Hepatic stellate cell (primary cell): ENCODE measurements around the gene TPBG.

Source experiments
- DNase-seq: peaks from one replicate; pipeline ENCODE4 v3.0.0; 2011; ENCODE audit warnings: low spot score

Gene TPBG, protein sequence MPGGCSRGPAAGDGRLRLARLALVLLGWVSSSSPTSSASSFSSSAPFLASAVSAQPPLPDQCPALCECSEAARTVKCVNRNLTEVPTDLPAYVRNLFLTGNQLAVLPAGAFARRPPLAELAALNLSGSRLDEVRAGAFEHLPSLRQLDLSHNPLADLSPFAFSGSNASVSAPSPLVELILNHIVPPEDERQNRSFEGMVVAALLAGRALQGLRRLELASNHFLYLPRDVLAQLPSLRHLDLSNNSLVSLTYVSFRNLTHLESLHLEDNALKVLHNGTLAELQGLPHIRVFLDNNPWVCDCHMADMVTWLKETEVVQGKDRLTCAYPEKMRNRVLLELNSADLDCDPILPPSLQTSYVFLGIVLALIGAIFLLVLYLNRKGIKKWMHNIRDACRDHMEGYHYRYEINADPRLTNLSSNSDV

DNA sequence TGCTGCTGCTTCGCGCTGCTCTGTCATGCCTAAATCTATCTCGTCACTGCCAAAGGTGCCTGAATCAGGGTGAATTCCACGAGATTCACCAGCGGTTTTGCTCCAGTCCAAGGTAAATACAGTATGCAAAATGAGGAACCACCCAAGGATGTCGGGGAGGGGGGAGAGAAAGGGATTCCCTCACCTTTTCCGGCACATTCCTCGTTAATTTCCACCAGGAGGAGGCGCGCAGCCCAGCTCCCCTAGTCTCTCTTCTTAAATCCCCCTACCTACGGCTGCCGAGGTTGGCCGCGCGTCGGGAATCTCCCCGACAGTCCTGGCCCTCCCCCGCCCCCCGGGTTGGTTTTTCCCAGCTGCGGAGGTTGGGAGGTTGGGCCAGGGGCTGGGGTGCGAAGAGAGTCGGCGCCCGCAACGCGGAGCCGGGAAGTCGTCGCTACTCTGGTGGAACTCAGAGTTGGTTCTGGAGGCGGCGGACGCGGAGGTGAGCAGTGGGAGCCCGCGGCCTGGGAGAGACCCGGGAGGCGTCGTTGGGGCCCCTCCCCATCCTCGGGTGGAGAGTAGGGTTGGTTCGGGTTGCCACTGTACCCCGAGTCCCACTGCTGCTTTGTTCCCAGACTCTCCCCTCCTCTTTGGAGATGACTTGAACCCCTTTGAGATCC lies at the start of gene TPBG:
Gene TPBG, plus strand, starts transcription at position 390 of the 659 bp plus-strand sequence. CDS start 1,145 bp downstream, outside the sequence.
- peak; percentile 79 for DNase-seq

DNA sequence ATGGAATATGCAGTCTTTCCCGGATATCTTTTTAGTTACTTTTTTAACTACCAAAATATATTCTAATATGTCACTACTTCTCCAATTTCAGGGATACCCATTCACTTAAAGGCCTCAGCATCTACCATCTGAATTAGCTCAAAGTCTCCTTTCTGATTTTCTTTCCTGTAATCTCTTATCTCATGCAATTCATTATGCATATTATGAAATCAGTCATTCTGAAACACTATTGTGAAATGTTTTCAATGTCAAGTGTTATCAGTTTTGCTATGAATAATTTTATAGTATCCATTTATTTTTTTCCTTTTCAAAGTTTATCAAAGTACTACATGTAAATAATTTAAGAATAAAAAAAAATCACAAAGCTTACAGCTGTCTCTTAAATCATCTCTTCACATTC lies 41.2 kb upstream of the TPBG start:
- DNase-seq, result no peak

DNA sequence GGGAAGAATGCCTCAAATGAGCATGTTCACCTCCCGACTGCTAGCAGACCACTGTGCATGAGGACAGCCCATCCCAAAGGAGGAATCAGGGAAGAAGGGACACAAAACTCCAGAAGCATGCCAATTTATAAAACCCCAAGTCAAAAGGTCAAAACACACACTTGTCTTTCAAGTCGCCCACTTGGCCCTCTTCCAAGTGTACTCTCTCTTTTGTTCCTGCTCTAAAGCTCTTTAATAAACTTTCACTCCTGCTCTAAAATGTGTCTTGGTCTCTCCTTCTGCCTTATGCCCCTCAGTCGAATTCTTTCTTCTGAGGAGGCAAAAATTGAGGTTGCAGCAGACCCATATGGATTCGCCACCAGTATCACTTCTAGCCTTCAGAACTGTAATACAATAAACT lies 33.9 kb upstream of the TPBG start:
- DNase-seq, result no peak

DNA sequence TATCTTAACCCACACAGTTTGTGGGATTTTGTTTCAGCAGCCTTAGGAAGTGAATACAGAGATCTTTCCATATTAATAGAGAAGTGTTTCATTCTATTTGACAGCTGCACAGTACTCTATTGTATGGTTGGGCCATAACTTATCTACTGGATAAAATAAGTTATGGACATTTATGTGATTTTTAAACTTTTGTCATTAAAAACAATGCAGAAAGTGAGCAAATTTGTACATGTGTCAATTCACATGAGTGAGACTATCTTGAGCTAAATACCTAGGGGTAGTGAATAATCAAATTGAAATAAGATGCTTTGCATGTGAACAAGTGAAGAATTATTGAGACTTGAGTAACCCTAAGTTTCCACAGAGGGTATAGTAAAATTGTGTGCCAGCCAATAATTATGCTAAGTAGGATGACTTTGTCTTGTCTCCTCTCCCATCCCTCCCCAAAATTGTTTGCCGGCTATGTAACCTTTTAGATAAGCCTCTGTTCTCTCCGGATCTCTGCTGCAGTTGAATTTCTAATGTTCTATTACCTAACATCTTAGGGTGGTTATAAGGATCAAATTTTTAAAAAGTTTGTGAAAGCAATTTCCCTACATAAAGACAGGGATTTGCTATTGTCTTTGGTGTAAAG lies 33.3 kb upstream of the TPBG start:
- DNase-seq, result no peak

DNA sequence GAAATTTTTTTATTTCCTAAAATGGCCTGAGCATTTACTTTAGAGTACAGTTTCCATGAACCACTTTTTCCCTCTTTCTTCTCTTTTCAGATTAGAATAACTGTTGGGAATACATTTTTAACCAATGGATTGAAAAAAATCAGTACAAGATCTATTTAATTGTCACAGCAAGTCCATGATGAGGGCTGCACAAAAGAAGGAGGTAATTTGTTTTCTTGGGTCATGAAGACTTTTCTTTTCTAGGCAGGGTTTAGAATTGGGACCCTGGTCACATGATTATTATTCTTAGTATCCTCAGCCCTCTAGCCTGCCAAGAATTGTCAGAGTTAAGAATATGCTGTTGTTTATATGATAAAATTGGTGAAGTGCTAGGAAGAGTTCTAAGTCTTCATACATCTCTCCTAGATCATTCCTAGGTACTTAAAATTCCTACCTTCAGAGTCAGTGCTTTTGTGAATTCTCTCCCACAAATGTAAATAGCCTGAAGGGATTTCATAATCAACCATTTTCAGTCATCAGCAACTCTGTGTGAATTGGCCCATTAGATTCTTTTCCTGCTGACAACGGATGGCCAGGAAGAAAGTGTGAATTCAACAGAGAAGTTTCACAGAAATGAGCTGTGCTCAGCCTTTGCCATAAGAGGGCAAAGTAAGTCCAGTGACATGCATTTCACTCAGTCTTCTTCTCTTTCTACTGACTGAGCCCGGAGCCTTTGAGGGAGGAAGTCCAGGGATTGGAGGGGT lies 32.4 kb upstream of the TPBG start:
- no peak for DNase-seq

DNA sequence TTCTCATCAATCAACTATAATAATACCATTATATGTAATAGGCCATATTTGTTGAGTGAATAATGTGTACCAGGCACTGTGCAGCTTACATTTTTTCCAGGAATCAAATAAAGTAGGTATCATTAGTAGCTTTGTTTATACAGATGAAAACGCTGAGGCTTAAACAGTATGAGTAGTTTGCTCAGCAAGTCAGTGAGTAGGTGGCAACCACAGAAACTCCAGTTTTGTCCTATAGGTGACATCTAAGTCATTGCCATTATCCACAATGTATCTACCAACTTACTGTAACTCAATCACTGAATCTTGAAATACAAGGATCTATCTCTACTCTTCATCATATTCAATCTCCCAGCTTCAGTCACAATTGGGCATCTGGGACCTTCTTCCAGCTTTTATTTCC lies 29.8 kb upstream of the TPBG start:
- DNase-seq, result no peak

DNA sequence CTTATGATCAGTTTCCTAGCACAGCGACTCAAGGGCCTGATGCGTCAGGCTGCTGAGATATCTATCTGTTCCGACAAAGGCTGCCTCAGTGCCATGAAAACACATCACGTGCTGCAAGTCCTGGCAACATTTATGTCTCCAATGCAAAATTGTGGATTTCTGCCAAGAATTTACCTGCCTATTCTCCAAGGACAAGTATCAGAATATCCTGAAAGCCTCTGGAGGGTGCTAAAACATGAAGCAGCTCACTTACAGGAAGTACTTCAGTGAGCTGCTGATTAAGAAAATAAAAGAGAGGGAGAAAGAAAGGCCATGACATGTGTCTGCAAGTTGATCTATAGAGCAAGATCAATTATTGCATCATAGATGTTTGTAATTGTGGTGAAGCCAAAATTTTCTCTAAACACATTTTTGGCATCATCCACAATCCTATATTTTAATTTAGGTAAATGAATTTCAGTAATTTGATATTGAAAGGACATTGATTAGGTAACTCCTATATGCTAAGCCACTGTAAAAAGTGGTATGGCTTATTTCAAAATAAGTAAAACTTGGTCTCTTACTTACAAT lies 25.8 kb upstream of the TPBG start:
- DNase-seq, result no peak

DNA sequence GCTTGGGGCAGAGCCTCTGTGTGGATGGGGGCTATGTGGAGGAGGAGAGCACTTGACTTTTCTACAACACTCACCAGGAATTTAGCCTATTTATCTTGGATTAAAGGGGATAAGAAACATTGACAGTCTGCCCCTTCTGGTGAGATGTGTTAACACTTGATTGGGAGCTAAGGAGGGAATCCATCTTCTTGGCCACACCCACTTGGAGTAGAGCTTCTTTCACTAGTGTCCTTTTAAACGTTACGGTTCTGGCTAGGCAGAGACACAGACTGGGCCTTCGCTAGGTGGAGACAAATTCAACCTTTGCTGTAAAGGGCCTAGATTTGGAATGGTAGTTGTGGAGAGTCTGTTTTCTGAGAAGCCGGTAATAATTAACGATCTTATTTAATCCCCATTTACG lies 15.5 kb upstream of the TPBG start:
- DNase-seq, result no peak

DNA sequence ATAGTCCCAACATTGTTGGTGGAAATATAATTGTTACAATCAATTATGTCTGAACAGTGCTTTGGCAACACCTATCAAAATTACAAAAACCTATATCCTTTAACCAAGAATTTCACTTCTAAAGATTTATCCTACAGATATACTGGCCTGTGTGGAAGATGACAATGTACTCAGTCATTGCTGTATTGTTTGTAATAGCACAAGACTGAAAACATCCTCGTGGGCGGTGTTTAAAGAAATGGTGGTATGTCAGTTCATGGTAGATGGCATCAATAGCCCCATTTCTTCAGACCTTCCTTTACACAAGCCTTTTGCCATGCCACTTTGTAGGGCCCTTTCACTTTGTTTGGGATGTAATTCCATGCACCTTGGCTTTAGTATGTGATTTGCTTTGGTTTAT lies 9.8 kb upstream of the TPBG start:
- no peak for DNase-seq

DNA sequence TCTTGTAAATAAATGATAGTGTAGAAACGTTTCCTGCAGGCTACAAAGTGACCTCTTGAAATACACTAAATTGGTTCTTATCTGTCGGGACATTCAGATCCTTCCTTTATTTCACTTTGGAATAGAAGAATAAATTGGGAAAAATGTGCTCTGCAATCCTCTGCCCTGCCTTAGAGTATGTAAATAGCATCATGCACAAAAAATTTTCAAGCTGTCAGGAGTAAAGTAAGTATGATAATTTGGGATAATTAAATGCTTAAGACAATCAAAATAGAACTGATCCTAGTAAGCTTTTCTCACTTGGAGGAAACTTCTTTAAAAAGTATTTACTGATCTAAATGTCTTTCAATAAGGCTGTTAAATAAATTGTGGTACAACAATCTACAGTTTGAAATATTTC lies 3.1 kb upstream of the TPBG start:
- no peak for DNase-seq

DNA sequence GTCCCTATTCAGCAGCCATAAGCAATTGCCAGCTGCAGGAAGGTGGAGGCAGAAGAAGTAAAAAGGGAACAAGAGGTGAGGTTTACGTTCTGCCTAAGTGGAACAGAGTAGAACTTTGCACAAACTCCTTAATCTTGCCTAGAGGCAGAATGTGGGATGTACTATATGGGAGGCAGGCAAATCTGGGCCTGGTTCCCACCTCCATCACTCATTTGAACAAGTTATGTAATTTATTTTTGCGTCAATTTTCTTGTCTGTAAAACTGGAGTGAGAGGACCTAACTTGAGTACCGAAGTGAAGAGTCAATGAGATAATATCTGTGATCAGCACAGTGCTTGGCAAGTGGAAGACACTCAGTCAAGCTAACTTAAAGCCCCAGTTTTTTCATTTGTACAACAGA lies 2.0 kb upstream of the TPBG start:
- DNase-seq, result no peak

DNA sequence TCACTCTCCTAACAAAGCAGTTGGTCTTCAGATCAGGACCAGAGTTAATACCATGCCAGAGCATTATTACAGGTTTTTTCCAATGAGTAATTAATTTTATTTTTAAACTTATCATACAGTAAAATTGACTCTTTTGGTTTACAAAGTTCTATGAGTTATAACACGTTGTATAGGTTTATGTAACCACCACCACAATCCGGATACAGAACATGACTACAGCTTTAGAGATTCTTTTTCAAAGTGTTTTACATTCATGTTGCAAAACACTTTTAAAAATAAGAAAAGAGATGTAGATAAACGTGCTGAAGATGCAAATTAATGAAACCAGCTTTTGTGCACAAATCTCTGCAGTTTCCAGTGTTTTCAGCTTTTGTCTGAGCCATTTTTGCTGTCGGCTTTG lies 1.5 kb upstream of the TPBG start:
- DNase-seq, result no peak

DNA sequence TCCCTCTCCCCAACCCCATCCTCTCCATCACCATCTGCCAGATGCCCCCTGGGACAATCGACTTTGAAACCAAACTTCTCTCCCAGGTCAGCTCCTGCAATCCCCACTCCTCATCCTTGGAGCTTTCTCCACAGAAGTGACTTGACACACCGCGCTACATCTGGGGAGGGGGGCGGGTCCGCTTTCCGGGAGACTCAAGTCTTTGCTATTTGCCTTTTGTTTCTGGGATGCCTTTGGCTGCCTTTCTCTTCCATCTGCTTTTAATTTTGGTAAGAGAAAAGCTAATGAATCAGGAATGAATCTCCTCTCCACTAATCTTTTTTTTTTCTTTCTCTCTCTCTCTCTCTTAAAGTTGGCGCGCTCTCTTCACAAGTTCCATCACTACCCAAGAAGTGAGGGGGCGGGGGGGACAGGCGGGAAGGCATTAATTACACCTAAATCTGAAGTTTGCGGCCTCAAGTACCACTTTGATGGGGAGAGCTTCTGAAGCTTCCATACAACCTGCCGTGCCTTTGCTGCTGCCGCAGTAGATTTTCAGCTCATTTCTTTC lies 664 bp upstream of the TPBG start:
- DNase-seq, result peak; percentile 26

DNA sequence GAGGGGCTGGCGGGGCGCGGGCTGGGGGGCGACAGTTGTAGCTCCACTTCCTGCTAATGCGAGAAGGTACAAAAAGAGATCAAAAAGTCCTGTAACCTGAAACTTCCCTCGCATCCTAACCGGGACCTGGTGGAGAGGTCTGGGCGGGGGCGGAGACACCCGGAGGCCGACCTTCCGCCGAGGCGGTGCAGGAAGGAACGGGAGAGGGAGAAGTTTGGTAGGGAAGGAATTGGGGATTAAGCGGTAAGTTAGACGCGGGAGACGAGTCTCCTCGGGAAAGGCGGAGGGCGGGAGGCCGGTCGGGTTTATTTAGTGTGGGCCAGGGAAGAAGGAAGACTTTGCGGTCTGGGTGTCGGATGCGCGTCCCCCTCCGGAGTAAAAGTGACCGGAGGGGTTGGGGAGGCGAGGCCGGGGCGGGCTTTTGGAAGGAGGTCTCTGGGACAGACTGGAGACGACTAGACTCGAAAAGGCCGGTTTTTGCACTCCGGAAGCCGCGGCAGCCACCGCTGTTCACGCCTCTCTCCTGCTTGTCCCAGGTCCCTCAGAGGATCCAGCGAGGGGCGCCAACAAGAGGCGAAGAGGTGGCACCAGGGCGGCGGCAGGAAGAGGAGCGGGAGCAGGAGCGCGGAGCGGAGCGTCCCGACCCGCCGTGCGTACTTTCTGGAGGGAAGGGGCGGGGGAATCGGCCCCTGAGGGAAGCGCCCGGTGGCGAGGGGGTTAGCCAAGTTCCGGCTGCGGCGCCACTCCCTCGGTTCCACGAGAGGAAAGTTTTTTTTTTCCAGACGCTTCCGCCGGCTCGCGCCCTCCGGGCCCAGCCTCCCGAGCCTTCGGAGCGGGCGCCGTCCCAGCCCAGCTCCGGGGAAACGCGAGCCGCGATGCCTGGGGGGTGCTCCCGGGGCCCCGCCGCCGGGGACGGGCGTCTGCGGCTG lies 734 bp downstream of the TPBG start:
- DNase-seq, result peak; percentile 77

DNA sequence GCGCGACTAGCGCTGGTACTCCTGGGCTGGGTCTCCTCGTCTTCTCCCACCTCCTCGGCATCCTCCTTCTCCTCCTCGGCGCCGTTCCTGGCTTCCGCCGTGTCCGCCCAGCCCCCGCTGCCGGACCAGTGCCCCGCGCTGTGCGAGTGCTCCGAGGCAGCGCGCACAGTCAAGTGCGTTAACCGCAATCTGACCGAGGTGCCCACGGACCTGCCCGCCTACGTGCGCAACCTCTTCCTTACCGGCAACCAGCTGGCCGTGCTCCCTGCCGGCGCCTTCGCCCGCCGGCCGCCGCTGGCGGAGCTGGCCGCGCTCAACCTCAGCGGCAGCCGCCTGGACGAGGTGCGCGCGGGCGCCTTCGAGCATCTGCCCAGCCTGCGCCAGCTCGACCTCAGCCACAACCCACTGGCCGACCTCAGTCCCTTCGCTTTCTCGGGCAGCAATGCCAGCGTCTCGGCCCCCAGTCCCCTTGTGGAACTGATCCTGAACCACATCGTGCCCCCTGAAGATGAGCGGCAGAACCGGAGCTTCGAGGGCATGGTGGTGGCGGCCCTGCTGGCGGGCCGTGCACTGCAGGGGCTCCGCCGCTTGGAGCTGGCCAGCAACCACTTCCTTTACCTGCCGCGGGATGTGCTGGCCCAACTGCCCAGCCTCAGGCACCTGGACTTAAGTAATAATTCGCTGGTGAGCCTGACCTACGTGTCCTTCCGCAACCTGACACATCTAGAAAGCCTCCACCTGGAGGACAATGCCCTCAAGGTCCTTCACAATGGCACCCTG lies 1.6 kb downstream of the TPBG start:
- peak; percentile 23 for DNase-seq

DNA sequence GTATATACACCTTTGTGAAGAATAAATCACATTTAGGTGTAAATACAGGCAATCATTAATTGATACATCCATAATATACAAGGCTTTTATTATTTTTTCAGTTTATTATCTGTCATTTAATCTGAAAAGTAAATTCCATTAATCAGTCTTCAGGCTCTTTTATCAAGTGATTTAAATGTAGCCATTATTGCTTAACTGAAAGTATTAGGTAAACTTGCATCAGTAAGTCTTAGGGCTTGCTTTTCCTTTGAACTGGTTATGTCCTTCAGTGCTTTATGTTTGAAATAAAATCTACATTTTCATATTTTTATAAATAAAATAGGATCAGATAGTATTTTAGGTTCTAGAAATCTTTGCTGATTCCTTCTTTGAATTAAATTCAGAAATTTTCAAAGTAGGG lies 4.1 kb downstream of the TPBG start:
- DNase-seq, result no peak

DNA sequence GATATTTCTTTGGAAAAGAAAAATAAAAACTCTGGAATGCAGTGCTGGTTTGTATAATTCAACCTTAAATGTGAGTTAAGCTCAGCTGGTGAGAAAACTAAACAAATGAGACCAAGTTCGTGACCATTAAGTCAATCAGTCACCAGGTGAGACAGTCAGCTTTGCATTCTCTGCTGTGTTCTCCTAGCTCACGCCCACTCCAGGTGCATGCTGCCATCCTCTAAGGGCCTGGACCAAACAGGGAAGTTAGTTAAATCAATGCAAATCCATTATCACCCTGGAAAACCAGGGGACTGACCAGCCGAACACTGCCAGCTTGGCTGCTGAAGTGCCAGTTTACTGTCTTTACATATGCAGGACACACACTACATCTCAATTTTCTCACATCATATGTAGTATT lies 7.2 kb downstream of the TPBG start:
- no peak for DNase-seq

DNA sequence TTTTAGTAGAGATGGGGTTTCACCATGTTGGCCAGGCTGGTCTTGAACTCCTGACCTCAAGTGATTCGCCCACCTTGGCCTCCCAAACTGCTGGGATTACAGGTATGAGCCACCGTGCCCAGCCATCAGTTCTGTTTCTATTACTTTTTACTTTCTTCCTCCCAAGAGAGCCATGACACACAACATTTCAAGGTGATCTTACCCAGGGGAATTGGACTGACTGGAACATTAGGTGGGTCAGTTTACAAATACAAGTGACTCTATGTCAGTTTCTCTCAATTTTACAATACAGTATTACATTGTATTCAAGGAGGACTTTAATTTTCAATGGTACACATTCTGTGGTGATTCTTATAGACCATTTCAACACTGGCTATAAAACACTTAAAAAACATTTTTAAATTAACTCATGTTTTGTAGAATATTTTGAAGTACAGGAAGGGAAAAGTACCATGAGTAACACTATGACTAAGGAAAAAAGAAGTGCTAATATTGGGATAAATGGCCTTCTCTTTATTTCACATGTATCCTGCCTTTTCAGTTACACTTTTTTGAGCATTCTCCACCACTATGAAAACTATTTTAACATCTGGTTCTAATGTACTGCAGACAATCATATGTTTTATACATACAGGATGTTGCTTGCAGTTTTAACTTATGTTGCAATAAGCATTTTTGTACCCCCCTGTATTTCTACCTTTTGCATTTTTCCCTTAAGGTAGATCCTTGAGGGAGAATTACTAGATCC lies 8.4 kb downstream of the TPBG start:
- no peak for DNase-seq

DNA sequence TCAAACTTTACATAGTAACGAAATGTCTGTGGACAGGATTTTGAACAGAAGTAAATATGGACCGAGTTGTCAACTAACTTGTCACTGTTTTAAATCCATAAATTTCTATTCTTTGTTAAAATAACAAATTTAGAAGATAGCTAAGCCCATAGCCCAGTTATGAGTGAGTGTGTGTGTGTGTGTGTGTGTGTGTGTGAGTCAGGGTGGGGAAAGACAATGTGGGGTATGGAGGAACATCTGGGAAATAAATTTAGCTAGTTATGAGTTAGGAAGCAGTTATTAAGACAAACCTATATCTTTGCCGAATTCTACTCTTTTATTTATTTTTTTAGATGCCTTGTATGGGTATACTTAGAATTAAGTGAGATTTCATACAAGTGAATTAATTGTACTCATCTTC lies 9.0 kb downstream of the TPBG start:
- no peak for DNase-seq
